GM18870 (cell line): ENCODE measurements around the gene CDH15.
"Not testable (repeated sequence)": the region's sequence is repeated elsewhere in the genome, so short reads cannot be mapped to it uniquely, and the experiment has no call there.

ENCODE experiments used
- ATAC-seq: cut with Tn5 transposase; IDR thresholded peaks from one replicate; pipeline ENCODE4 v1.9.1; 2021; ENCODE audit warnings: moderate library complexity; ENCODE audit not compliant: unreplicated experiment

The CDH15 gene

DNA sequence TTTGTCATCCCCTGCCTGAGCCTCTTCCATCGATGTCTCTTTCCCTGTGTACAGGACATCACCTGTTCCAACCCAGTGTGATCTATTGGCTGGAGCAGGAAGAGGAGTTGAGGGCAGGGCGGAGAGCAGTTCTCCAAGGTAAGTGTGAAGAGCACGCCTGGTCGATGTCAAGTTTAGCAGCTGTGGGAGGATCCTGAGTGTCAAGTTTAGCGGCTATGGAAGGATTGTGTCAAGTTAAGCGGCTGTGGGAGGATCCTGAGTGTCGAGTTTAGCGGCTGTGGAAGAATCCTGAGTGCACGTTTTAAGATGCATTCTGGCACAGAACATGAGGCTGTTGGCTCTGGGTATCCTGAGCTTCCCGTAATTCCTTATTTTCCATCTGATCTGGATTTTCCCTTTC, 53.1 kb downstream of the CDH15 start:
- no peak for ATAC-seq

DNA sequence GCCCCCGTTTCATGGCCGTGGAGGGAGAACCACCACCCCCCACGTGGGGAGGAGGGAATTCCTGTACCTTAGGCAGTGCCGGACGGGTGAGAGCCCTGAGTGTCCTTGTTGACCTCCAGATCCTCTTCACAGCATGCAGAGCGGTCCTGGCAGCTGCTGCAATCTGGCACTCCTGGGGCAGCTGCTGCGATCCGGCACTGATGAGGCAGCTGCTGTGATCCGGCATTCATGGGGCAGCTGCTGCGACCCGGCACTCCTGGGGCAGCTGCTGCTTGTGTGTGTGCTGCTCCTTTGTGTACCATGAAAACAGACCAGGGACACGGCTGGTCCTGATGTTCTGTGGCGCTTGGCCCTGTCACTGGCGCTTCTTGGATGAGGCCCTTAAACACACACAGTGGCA, 58.7 kb downstream of the CDH15 start:
- ATAC-seq = no peak

DNA sequence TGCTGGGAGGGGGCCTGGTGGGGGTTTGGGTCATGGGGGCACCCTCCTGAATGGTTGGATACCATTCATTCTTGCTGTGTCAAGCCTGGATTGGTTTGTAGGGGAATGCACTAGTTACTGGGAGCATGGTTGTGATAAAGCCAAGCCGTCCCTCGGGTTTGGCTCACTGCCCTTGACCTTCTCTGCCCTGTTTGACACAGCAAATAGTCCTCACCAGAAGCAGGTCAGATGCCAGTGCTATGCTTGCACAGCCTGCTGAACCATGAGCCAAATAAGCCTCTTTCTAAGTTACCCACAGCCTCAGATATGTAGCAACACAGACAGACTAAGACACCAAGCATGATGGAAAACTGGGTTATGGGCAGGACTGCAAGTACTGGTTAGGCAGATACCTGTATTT, 60.6 kb downstream of the CDH15 start:
- ATAC-seq = no peak

DNA sequence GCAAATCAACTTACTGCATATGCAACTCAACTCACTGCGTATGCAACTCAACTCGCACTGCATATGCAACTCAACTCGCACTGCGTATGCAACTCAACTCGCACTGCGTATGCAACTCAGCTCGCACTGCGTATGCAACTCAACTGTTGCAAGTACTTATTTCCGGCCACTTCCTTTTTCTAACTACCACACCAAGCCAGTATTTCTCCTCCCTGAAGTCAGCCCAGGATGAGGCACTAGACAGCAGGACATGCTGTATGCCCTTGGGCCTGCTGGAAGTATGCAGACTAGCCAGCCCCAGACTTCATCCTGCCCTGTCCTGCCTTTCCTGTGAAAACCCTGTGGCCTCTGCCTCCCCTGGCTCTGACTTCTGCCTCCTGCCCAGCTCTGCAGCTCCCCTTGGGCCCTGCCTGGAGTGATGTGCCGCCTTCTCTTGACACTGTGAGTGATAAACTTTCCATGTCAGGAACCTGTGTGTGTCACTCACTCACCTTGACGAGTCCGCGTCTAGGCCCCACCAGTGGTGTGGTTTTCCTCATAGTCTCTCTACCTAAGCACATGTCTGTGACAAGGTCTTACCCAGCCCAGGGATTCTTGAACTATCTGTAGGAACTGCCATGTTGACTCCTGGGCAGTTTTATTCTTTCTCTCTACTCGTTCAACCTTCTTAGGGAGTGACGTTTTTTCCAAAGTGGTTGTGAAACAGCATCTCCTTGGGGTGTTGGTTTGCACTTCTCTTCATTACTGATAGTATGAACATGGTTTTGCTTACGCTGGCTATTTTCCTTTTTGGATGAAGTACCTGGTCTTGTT, 62.3 kb downstream of the CDH15 start:
- no peak for ATAC-seq

DNA sequence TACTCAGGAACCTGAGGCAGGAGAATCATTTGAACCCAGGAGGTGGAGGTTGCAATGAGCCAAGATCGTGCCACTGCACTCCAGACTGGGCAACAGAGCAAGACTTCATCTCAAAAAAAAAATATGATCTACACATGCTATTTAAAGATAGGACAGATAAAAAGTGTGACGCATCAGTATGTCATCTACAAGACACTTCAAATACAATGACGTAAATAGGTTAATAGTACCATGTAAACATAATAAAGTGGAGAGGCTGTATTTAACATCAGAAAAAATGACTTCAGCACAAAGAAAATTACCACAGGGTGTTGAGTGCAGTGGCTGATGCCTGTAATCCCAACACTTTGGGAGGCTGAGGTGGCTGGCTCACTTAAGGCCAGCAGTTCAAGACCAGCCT, 66.2 kb downstream of the CDH15 start:
- ATAC-seq = no peak

DNA sequence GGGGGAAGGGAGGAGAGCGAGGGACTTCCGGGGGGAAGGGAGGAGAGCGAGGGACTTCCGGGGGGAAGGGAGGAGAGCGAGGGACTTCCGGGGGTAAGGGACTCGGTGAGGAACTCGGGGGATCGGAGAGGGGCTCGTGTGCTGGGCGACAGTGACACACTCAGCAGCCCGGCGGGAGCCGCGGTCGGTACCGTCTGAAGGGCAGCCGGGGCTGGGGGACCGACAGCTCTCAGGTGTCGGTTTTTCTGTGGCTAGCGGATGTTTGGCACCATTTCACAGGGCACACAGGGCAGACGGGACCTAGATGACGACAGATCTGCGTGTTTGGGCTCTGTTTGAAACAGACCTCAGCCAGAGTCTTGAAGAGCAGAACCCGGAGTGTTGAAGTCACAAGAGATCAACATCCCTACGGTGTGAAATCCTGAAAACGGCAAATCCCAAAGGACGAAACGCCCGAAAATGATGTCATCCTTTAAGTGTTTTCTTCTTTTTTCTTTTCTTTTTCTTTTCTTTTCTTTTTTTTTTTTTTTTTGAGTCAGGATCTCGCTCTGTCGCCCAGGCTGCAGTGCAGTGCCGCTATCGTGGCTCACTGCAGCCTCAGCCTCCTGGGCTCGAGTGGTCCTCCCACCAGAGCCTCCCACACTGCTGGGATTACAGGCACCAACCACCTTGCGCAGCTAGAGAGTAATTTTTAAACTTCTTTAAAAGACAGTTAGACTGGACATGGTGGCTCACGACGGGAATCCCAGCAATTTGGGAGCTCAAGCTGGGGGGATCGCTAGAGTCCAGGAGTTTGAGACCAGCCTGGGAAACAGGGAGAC, 69.8 kb downstream of the CDH15 start:
- ATAC-seq = no peak

DNA sequence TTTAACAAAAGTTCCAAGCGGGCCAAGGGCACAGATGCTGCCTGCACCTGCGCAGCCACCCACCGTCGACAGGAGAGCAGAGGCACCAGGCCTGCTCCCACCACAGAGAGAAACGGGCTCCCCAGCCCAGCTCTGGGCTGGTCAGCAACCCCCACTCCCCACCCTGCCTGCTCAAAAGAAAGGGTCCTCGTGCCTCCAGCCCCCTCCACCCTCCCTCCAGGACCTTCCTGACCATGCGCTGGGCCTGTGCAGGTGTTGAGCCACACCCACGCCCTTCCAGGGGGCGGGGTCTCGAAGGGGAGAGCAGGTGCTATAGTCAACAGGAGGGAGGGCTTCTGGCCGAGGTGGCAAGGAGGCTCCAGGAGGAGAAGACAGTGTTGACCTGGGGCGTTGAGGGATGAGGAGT, 71.2 kb downstream of the CDH15 start:
- no peak for ATAC-seq

DNA sequence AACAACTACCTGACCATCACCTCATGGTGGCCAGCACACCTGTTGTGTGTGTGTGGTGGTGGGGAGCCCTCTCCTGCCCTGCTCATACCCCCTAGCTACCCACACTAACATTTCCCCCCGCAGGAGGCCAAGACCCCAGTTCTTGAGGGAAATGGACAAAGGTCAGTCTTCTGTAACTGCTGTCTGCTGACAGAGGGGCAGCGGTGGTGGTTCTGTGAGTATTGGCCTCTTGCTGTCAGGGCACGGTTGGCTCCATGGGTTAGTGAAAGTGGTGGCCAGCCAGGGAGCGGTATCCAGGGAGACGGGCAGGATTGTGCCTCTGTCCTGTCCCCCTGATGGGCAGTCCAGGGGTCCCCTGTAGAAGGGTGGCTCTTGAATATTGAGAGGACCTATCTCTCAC, 72.1 kb downstream of the CDH15 start:
- no peak for ATAC-seq

DNA sequence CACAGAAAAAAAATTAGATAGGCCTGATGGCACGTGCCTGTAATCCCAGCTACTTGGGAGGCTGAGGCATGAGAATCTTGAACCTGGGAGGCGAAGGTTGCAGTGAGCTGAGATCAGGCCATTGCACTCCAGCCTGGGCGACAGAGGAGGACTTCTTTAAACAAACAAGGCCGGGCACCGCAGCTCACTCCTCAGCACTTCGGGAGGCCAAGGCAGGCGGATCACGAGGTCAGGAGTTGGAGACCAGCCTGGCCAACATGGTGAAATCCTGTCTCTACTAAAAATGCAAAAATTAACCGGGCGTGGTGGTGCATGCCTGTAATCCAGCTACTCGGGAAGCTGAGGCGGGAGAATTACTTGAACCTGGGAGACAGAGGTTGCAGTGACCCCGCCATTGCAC, 72.7 kb downstream of the CDH15 start:
- ATAC-seq = not testable (repeated sequence)

DNA sequence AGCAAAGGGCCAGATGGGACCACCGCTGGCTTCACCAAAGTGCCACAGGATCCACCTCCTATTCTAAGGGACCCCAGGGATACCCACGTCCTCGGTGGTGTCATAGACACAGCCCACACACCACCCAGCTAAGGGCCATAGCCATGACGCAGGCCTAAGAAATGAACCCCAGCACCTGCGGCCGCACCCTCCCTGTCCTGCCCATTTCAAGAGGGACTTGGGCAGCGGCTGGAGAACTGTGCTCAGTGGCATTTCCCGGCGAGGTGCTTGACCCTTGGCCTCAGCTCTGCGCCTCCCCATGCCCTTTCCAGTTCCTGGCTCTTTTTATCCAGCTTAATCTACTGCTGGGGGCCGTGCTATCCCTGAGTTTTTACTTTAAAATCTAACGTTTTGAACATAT, 73.2 kb downstream of the CDH15 start:
- ATAC-seq = no peak
